GM23338 (cell line): ENCODE results near the gene ZFHX2. TPM values are rescaled to one million over a fixed set of nuclear protein-coding genes. Genes with fewer than 3 reads are reported as not detected.

Source experiments
- ATAC-seq: fragments of 200-7000 bp; cut with Tn5 transposase; 3 replicates; pipeline ENCODE4 v1.9.1; 2020
- DNase-seq: peaks from one replicate; pipeline ENCODE4 v3.0.0-alpha.2; 2015; ENCODE audit warnings: low spot score
- H2AFZ ChIP-seq: fragments of 200-600 bp; sonication (generic); 2 replicates; pipeline ENCODE4 v1.8.0; 2016; ENCODE audit warnings: antibody characterized with exemption, mild to moderate bottlenecking, moderate library complexity
- H3F3A ChIP-seq: fragments of 200-600 bp; sonication (generic); replicated peaks from 2 replicates; pipeline ENCODE4 v1.8.0; 2017; ENCODE audit warnings: antibody characterized with exemption, mixed run types, low read depth
- H3K27ac ChIP-seq: fragments of 200-600 bp; sonication (generic); 2 replicates; pipeline ENCODE4 v1.6.1; 2016; ENCODE audit warnings: low read depth
- H3K27me3 ChIP-seq: fragments of 200-600 bp; sonication (generic); 2 replicates; pipeline ENCODE4 v1.8.0; 2016; ENCODE audit warnings: mild to moderate bottlenecking, mixed run types, moderate library complexity; ENCODE audit not compliant: insufficient read depth
- H3K36me3 ChIP-seq: fragments of 200-600 bp; sonication (generic); 2 replicates; pipeline ENCODE4 v1.8.0; 2016; ENCODE audit warnings: mild to moderate bottlenecking; ENCODE audit not compliant: insufficient read depth
- H3K4me1 ChIP-seq: fragments of 200-600 bp; sonication (generic); 2 replicates; pipeline ENCODE4 v1.8.0; 2016; ENCODE audit warnings: mild to moderate bottlenecking, moderate library complexity; ENCODE audit not compliant: insufficient read depth
- H3K4me2 ChIP-seq: fragments of 200-600 bp; sonication (generic); 2 replicates; pipeline ENCODE4 v1.7.1; 2017; ENCODE audit warnings: mixed run types
- H3K4me3 ChIP-seq: fragments of 200-600 bp; sonication (generic); 2 replicates; pipeline ENCODE4 v1.6.1; 2016; ENCODE audit warnings: mixed run types
- H3K79me2 ChIP-seq: fragments of 200-600 bp; sonication (generic); replicated peaks from 2 replicates; pipeline ENCODE4 v1.8.0; 2017; ENCODE audit warnings: mild to moderate bottlenecking; ENCODE audit not compliant: insufficient read depth
- H3K9me2 ChIP-seq: fragments of 200-600 bp; sonication (generic); 2 replicates; pipeline ENCODE4 v1.8.0; 2017; ENCODE audit not compliant: insufficient read depth
- H4K20me1 ChIP-seq: fragments of 200-600 bp; sonication (generic); replicated peaks from 2 replicates; pipeline ENCODE4 v1.8.0; 2017; ENCODE audit warnings: mild to moderate bottlenecking; ENCODE audit not compliant: insufficient read depth
- H3K27ac Mint-ChIP-seq: 2 replicates; pipeline ENCODE4 v1.8.0; 2020; ENCODE audit warnings: inconsistent platforms, mild to moderate bottlenecking, moderate library complexity, mixed read lengths
- H3K27me3 Mint-ChIP-seq: 3 replicates; pipeline ENCODE4 v1.8.0; 2022; ENCODE audit warnings: low read depth, mild to moderate bottlenecking, moderate library complexity, mixed read lengths, inconsistent platforms; ENCODE audit not compliant: insufficient read depth, poor library complexity
- H3K36me3 Mint-ChIP-seq: 3 replicates; pipeline ENCODE4 v1.8.0; 2021; ENCODE audit warnings: low read depth, mild to moderate bottlenecking, inconsistent platforms, moderate library complexity, mixed read lengths
- H3K4me1 Mint-ChIP-seq: 3 replicates; pipeline ENCODE4 v1.8.0; 2020; ENCODE audit warnings: mild to moderate bottlenecking, inconsistent platforms, mixed read lengths
- H3K4me3 Mint-ChIP-seq: 3 replicates; pipeline ENCODE4 v1.8.0; 2021; ENCODE audit warnings: moderate library complexity, mild to moderate bottlenecking, inconsistent platforms, mixed read lengths
- H3K9me3 Mint-ChIP-seq: 3 replicates; pipeline ENCODE4 v1.8.0; 2020; ENCODE audit warnings: moderate library complexity, mild to moderate bottlenecking, inconsistent platforms, mixed read lengths
- CREB1 ChIP-seq: fragments of 250-450 bp; sonication (Bioruptor Pico); IDR thresholded peaks from 2 replicates; pipeline ENCODE4 v1.5.0; 2020; ENCODE audit warnings: low read depth, mild to moderate bottlenecking, moderate library complexity
- CTCF ChIP-seq, 2 experiments: fragments of 200-600 bp in 1 of 2; sonication (generic) in 1 of 2; conservative IDR thresholded peaks; 2 replicates each; pipeline versions ENCODE4 v1.5.1 to v1.6.1; 2016 to 2017; ENCODE audit warnings: antibody characterized with exemption in 2 of 2, low read depth in 2 of 2, mild to moderate bottlenecking in 2 of 2, moderate library complexity in 1 of 2
- ETS1 ChIP-seq: IDR thresholded peaks from 2 replicates; pipeline ENCODE4 v1.6.1; 2016; ENCODE audit warnings: antibody characterized with exemption
- EZH2 ChIP-seq: fragments of 200-600 bp; sonication (generic); IDR thresholded peaks from one replicate; pipeline ENCODE4 v1.8.0; 2017; ENCODE audit warnings: antibody characterized with exemption, mild to moderate bottlenecking, low read depth; ENCODE audit not compliant: unreplicated experiment
- EZH2phosphoT487 ChIP-seq: fragments of 200-600 bp; sonication (generic); IDR thresholded peaks from one replicate; pipeline ENCODE4 v1.8.1; 2018; ENCODE audit warnings: antibody characterized with exemption; ENCODE audit not compliant: unreplicated experiment
- JUNB ChIP-seq: IDR thresholded peaks from one replicate; pipeline ENCODE4 v1.6.1; 2016; ENCODE audit warnings: antibody characterized with exemption; ENCODE audit not compliant: unreplicated experiment
- NANOG ChIP-seq: IDR thresholded peaks from 2 replicates; pipeline ENCODE4 v1.6.1; 2016; ENCODE audit warnings: antibody characterized with exemption, borderline replicate concordance
- POLR2AphosphoS5 ChIP-seq: IDR thresholded peaks from 2 replicates; pipeline ENCODE4 v1.6.1; 2016; ENCODE audit warnings: antibody characterized with exemption, low read depth
- REST ChIP-seq: IDR thresholded peaks from one replicate; pipeline ENCODE4 v1.6.1; 2018; ENCODE audit warnings: antibody characterized with exemption; ENCODE audit not compliant: unreplicated experiment
- STAT1 ChIP-seq: IDR thresholded peaks from one replicate; pipeline ENCODE4 v1.6.1; 2016; ENCODE audit warnings: antibody characterized with exemption; ENCODE audit not compliant: unreplicated experiment
- ZNF114 ChIP-seq: fragments of 250-450 bp; sonication (Bioruptor Pico); IDR thresholded peaks from 2 replicates; pipeline ENCODE4 v1.5.0; 2020; ENCODE audit warnings: mild to moderate bottlenecking, moderate library complexity
- ZNF331 ChIP-seq: fragments of 250-450 bp; sonication (Bioruptor Pico); IDR thresholded peaks from 2 replicates; pipeline ENCODE4 v1.5.0; 2020; ENCODE audit warnings: low read depth, mild to moderate bottlenecking, moderate library complexity
- polyA plus RNA-seq: library from polyadenylated mRNA; unstranded; fragments of >200 nt; fragmentation: Nextera tagmentation; extraction: Ambion mirVana; gene quantifications from 2 replicates; pipeline ENCODE4 v1.2.1, GENCODE V29; 2016
- total RNA-seq: library from RNA; depleted of rRNA; stranded (reverse); fragments of >200 nt; shearing (Covaris generic); gene quantifications from 2 replicates; pipeline ENCODE4 v1.2.3, GENCODE V29; 2014
- TF ChIP-seq, protein P1 (sequence below): fragments of 250-450 bp; sonication (Bioruptor Pico); IDR thresholded peaks from 2 replicates; pipeline ENCODE4 v1.5.0; 2020; ENCODE audit warnings: mild to moderate bottlenecking, moderate library complexity

Gene ZFHX2
- total and polyA plus RNA-seq, 2 experiments from 2014 or later = 11.6 to 18.5 TPM

GRCh38 chr14:23486036-23486435 lies 65.5 kb downstream of the ZFHX2 start:
- peaks cover 62% of the 10 kb centered on the region for H3K4me1 Mint-ChIP-seq
- TF ChIP-seq CREB1 (no peak), REST (no peak), CTCF (conservative IDR thresholded peaks at IDR 0.05; ENCODE audit: low read depth in 2 of 2) (no peak), ZNF331 (CRISPR knock-in tag) (no peak), ZNF114 (CRISPR knock-in tag) (no peak), ETS1 (no peak), POLR2AphosphoS5 (no peak), NANOG (no peak), EZH2 (no peak), EZH2phosphoT487 (no peak), JUNB (no peak), STAT1 (no peak)
- TF ChIP-seq, protein P1, sequence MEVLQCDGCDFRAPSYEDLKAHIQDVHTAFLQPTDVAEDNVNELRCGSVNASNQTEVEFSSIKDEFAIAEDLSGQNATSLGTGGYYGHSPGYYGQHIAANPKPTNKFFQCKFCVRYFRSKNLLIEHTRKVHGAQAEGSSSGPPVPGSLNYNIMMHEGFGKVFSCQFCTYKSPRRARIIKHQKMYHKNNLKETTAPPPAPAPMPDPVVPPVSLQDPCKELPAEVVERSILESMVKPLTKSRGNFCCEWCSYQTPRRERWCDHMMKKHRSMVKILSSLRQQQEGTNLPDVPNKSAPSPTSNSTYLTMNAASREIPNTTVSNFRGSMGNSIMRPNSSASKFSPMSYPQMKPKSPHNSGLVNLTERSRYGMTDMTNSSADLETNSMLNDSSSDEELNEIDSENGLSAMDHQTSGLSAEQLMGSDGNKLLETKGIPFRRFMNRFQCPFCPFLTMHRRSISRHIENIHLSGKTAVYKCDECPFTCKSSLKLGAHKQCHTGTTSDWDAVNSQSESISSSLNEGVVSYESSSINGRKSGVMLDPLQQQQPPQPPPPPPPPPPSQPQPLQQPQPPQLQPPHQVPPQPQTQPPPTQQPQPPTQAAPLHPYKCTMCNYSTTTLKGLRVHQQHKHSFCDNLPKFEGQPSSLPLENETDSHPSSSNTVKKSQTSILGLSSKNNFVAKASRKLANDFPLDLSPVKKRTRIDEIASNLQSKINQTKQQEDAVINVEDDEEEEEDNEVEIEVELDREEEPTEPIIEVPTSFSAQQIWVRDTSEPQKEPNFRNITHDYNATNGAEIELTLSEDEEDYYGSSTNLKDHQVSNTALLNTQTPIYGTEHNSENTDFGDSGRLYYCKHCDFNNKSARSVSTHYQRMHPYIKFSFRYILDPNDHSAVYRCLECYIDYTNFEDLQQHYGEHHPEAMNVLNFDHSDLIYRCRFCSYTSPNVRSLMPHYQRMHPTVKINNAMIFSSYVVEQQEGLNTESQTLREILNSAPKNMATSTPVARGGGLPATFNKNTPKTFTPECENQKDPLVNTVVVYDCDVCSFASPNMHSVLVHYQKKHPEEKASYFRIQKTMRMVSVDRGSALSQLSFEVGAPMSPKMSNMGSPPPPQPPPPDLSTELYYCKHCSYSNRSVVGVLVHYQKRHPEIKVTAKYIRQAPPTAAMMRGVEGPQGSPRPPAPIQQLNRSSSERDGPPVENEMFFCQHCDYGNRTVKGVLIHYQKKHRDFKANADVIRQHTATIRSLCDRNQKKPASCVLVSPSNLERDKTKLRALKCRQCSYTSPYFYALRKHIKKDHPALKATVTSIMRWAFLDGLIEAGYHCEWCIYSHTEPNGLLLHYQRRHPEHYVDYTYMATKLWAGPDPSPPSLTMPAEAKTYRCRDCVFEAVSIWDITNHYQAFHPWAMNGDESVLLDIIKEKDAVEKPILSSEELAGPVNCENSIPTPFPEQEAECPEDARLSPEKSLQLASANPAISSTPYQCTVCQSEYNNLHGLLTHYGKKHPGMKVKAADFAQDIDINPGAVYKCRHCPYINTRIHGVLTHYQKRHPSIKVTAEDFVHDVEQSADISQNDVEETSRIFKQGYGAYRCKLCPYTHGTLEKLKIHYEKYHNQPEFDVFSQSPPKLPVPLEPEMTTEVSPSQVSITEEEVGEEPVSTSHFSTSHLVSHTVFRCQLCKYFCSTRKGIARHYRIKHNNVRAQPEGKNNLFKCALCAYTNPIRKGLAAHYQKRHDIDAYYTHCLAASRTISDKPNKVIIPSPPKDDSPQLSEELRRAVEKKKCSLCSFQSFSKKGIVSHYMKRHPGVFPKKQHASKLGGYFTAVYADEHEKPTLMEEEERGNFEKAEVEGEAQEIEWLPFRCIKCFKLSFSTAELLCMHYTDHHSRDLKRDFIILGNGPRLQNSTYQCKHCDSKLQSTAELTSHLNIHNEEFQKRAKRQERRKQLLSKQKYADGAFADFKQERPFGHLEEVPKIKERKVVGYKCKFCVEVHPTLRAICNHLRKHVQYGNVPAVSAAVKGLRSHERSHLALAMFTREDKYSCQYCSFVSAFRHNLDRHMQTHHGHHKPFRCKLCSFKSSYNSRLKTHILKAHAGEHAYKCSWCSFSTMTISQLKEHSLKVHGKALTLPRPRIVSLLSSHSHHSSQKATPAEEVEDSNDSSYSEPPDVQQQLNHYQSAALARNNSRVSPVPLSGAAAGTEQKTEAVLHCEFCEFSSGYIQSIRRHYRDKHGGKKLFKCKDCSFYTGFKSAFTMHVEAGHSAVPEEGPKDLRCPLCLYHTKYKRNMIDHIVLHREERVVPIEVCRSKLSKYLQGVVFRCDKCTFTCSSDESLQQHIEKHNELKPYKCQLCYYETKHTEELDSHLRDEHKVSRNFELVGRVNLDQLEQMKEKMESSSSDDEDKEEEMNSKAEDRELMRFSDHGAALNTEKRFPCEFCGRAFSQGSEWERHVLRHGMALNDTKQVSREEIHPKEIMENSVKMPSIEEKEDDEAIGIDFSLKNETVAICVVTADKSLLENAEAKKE (CRISPR knock-in tag) = no peak
- ATAC-seq = no peak
- Histone ChIP-seq H3K27ac (peak overlapping the region; percentile 72), H3K9me2 (peaks cover 4% of the 10 kb centered on the region; the same call in 1 of the 2 replicates), H2AFZ (no peak overlapping the region), H3F3A (peaks cover 7% of the 10 kb centered on the region; the same call in 1 of the 2 replicates), H3K4me2 (peak overlapping the region; percentile 52; the same call in 1 of the 2 replicates), H3K4me3 (no peak overlapping the region), H3K27me3 (no peaks in the 10 kb centered on the region), H3K36me3 (no peaks in the 10 kb centered on the region), H3K79me2 (no peaks in the 10 kb centered on the region), H3K4me1 (peaks cover 51% of the 10 kb centered on the region), H4K20me1 (no peaks in the 10 kb centered on the region)
- no peaks in the 10 kb centered on the region for H3K36me3 Mint-ChIP-seq
- no peaks in the 10 kb centered on the region; the same call in 2 of the 3 replicates for H3K9me3 Mint-ChIP-seq
- H3K27me3 Mint-ChIP-seq = peaks cover 2% of the 10 kb centered on the region
- H3K4me3 Mint-ChIP-seq = no peak overlapping the region; the same call in 2 of the 3 replicates
- H3K27ac Mint-ChIP-seq = peak overlapping the region; percentile 62
- DNase-seq = peak; percentile 14
